H1 (cell line): ENCODE measurements around the gene DEK. TPM values are rescaled to one million over a fixed set of nuclear protein-coding genes. Genes with fewer than 3 reads are reported as not detected.

Experiments
- CTCF ChIA-PET: fragments of 300-600 bp; sonication (Branson Sonifier 250); formaldehyde crosslinking; loops from one replicate; lab custom pipeline; 2021; ENCODE audit not compliant: partially characterized antibody; lab: Charles Lee
- POLR2A ChIA-PET: fragments of 300-600 bp; sonication (Branson Sonifier 250); formaldehyde crosslinking; loops from one replicate; lab custom pipeline; 2021; ENCODE audit warnings: inconsistent platforms; ENCODE audit not compliant: partially characterized antibody; lab: Charles Lee
- DNase-seq, 2 experiments: peaks; one replicate each; pipeline versions ENCODE4 v3.0.0 to v3.0.0-alpha.2; 2010 to 2022; ENCODE audit warnings: low spot score in 2 of 2, low read depth in 1 of 2, mixed read lengths in 1 of 2
- FAIRE-seq: peaks from 2 replicates; lab custom pipeline; 2011; peaks lifted over from hg19 to GRCh38; lab: Jason Lieb, UNC
- H2AFZ ChIP-seq: 2 replicates; pipeline ENCODE4 v1.8.1; 2012; ENCODE audit warnings: low read length, inconsistent platforms
- H2AK5ac ChIP-seq: 2 replicates; pipeline ENCODE4 v1.6.1; 2013; ENCODE audit warnings: low read depth, low read length
- H2BK120ac ChIP-seq: replicated peaks from 2 replicates; pipeline ENCODE3; 2013; ENCODE audit warnings: low read depth, low read length, inconsistent platforms
- H2BK12ac ChIP-seq: 2 replicates; pipeline ENCODE4 v1.6.1; 2013; ENCODE audit warnings: low read depth, low read length
- H2BK15ac ChIP-seq: 2 replicates; pipeline ENCODE4 v1.6.1; 2013; ENCODE audit warnings: low read length
- H2BK20ac ChIP-seq: 2 replicates; pipeline ENCODE4 v1.6.1; 2013; ENCODE audit warnings: low read length
- H2BK5ac ChIP-seq: 2 replicates; pipeline ENCODE4 v1.6.1; 2013; ENCODE audit warnings: low read depth, low read length
- H3K14ac ChIP-seq: 2 replicates; pipeline ENCODE4 v1.6.1; 2013; ENCODE audit warnings: inconsistent platforms; ENCODE audit not compliant: insufficient read length
- H3K18ac ChIP-seq: 2 replicates; pipeline ENCODE4 v1.6.1; 2013; ENCODE audit warnings: low read length; ENCODE audit errors: extremely low read depth
- H3K23ac ChIP-seq: 2 replicates; pipeline ENCODE4 v1.6.1; 2013; ENCODE audit warnings: inconsistent platforms; ENCODE audit not compliant: insufficient read length
- H3K23me2 ChIP-seq: 2 replicates; pipeline ENCODE4 v1.6.1; 2013; ENCODE audit warnings: low read depth, low read length
- H3K27ac ChIP-seq: 2 replicates; pipeline ENCODE4 v1.6.1; 2011; ENCODE audit warnings: low read depth, low read length, inconsistent platforms
- H3K27me3 ChIP-seq, 4 experiments: replicated peaks in 1 of 4; 1 replicate in 1 of 4; 2 replicates in 3 of 4; pipeline versions ENCODE4 v1.6.1 to v1.8.1; 2011 to 2013; ENCODE audit warnings: low read length in 3 of 4, mild to moderate bottlenecking in 3 of 4, inconsistent platforms in 2 of 4, mixed read lengths in 2 of 4, moderate library complexity in 1 of 4; ENCODE audit not compliant: control insufficient read depth in 3 of 4, insufficient read depth in 3 of 4; ENCODE audit errors: extremely low read depth in 1 of 4
- H3K36me3 ChIP-seq, 4 experiments: 2 replicates each; pipeline versions ENCODE4 v1.6.1 to v1.8.1; 2011 to 2013; ENCODE audit warnings: mild to moderate bottlenecking in 4 of 4, low read length in 3 of 4, moderate library complexity in 2 of 4, control low read depth in 1 of 4, inconsistent platforms in 1 of 4; ENCODE audit not compliant: insufficient read depth in 4 of 4, control insufficient read depth in 2 of 4
- H3K4ac ChIP-seq: replicated peaks from 2 replicates; pipeline ENCODE3; 2013; ENCODE audit warnings: low read length, low read depth, mixed read lengths, inconsistent platforms; ENCODE audit not compliant: insufficient read length
- H3K4me1 ChIP-seq, 4 experiments: replicated peaks in 1 of 4; 1 replicate in 1 of 4; 2 replicates in 3 of 4; pipeline versions ENCODE4 v1.6.1 to v1.8.1; 2011 to 2013; ENCODE audit warnings: low read length in 3 of 4, inconsistent platforms in 2 of 4, mixed read lengths in 1 of 4; ENCODE audit not compliant: insufficient read depth in 4 of 4, control insufficient read depth in 3 of 4
- H3K4me2 ChIP-seq, 2 experiments: 2 replicates each; pipeline versions ENCODE4 v1.6.1 to v1.8.1; 2011 to 2013; ENCODE audit warnings: low read depth in 2 of 2, low read length in 2 of 2, control low read depth in 1 of 2, inconsistent platforms in 1 of 2, mild to moderate bottlenecking in 1 of 2; ENCODE audit not compliant: insufficient read depth in 1 of 2
- H3K4me3 ChIP-seq, 4 experiments: fragments of 200-600, 300-600 bp in 1 of 4; sonication (generic), shearing (Covaris generic), sonication (Bioruptor Twin) in 1 of 4; 2 replicates each; pipeline versions ENCODE4 v1.5.1 to v1.8.1; 2011 to 2016; ENCODE audit warnings: low read length in 4 of 4, low read depth in 3 of 4, control low read depth in 2 of 4, inconsistent platforms in 2 of 4, mild to moderate bottlenecking in 2 of 4, mixed read lengths in 1 of 4, moderate library complexity in 1 of 4; ENCODE audit not compliant: insufficient read depth in 2 of 4; ENCODE audit errors: extremely low read depth in 1 of 4
- H3K56ac ChIP-seq: replicated peaks from 2 replicates; pipeline ENCODE3; 2013; ENCODE audit warnings: low read depth, mild to moderate bottlenecking, mixed read lengths, low read length, inconsistent platforms; ENCODE audit not compliant: insufficient read length
- H3K79me1 ChIP-seq: 2 replicates; pipeline ENCODE4 v1.6.1; 2013; ENCODE audit warnings: low read depth, low read length, control low read depth
- H3K79me2 ChIP-seq, 2 experiments: 2 replicates each; pipeline versions ENCODE4 v1.6.1 to v1.8.1; 2012 to 2013; ENCODE audit warnings: low read length in 2 of 2, mild to moderate bottlenecking in 2 of 2, inconsistent platforms in 1 of 2; ENCODE audit not compliant: insufficient read depth in 2 of 2, control insufficient read depth in 1 of 2
- H3K9ac ChIP-seq, 4 experiments: replicated peaks in 1 of 4; 1 replicate in 1 of 4; 2 replicates in 3 of 4; pipeline versions ENCODE4 v1.6.1 to v1.8.1; 2011 to 2013; ENCODE audit warnings: low read depth in 3 of 4, low read length in 3 of 4, control low read depth in 2 of 4, mild to moderate bottlenecking in 2 of 4, moderate library complexity in 2 of 4, inconsistent platforms in 1 of 4; ENCODE audit errors: extremely low read depth in 1 of 4
- H3K9me3 ChIP-seq, 2 experiments: 2 replicates each; pipeline versions ENCODE4 v1.6.1 to v1.8.1; 2012 to 2013; ENCODE audit warnings: mild to moderate bottlenecking in 2 of 2, moderate library complexity in 2 of 2, control low read depth in 1 of 2, inconsistent platforms in 1 of 2, low read depth in 1 of 2, low read length in 1 of 2, mixed read lengths in 1 of 2; ENCODE audit not compliant: insufficient read depth in 2 of 2
- H4K20me1 ChIP-seq, 2 experiments: replicated peaks in 1 of 2; 2 replicates each; pipeline versions ENCODE3 to v1.8.1; 2011 to 2013; ENCODE audit warnings: inconsistent platforms in 2 of 2, low read length in 2 of 2, mild to moderate bottlenecking in 1 of 2; ENCODE audit not compliant: insufficient read depth in 2 of 2, control insufficient read depth in 1 of 2
- H4K5ac ChIP-seq: 2 replicates; pipeline ENCODE4 v1.6.1; 2013; ENCODE audit warnings: low read length, low read depth, mixed read lengths, inconsistent platforms; ENCODE audit not compliant: insufficient read length
- H4K8ac ChIP-seq: 2 replicates; pipeline ENCODE4 v1.8.0; 2013; ENCODE audit warnings: mild to moderate bottlenecking, moderate library complexity, low read length, inconsistent platforms; ENCODE audit not compliant: insufficient read depth; ENCODE audit errors: extremely low read depth
- H4K91ac ChIP-seq: replicated peaks from 2 replicates; pipeline ENCODE3; 2013; ENCODE audit warnings: low read length, mixed read lengths, inconsistent platforms; ENCODE audit not compliant: insufficient read length
- CBX8 ChIP-seq: fragments of 300-800, 300-1000 bp; sonication (generic); IDR thresholded peaks from 2 replicates; pipeline ENCODE4 v1.7.1; 2016; ENCODE audit warnings: low read depth, low read length, borderline replicate concordance
- CREB1 ChIP-seq: IDR thresholded peaks from 2 replicates; pipeline ENCODE4 v1.6.1; 2012; ENCODE audit warnings: inconsistent platforms
- GABPA ChIP-seq: IDR thresholded peaks from 2 replicates; pipeline ENCODE4 v1.6.1; 2011; ENCODE audit warnings: mild to moderate bottlenecking, low read length, moderate library complexity, borderline replicate concordance; ENCODE audit not compliant: insufficient read depth
- POU5F1 ChIP-seq: IDR thresholded peaks from 2 replicates; pipeline ENCODE4 v1.6.1; 2011; ENCODE audit warnings: low read depth, mild to moderate bottlenecking, low read length, moderate library complexity
- RXRA ChIP-seq: IDR thresholded peaks from 2 replicates; pipeline ENCODE4 v1.6.1; 2011; ENCODE audit warnings: low read depth, mild to moderate bottlenecking, low read length, moderate library complexity; ENCODE audit not compliant: insufficient read depth
- SAP30 ChIP-seq: fragments of 300-600 bp; sonication (generic); IDR thresholded peaks from 2 replicates; pipeline ENCODE4 v1.7.1; 2012; ENCODE audit warnings: low read length, moderate library complexity, mild to moderate bottlenecking, inconsistent platforms; ENCODE audit not compliant: insufficient read depth, insufficient replicate concordance
- SIN3A ChIP-seq, 2 experiments: IDR thresholded peaks in 1 of 2; conservative IDR thresholded peaks in 1 of 2; 2 replicates each; pipeline ENCODE4 v1.6.1; 2011 to 2012; ENCODE audit warnings: low read length in 2 of 2, improper control_type of control experiment in 1 of 2, low read depth in 1 of 2, mild to moderate bottlenecking in 1 of 2
- TAF1 ChIP-seq: IDR thresholded peaks from 2 replicates; pipeline ENCODE4 v1.6.1; 2011; ENCODE audit warnings: mild to moderate bottlenecking, low read depth, low read length
- WGBS, 2 experiments: shearing (Covaris generic) in 1 of 2; methylation state at CpG; one replicate each; pipeline versions ENCODE4 v1.1.6 to v1.1.7; 2013 to 2015; ENCODE audit warnings: low lambda C conversion rate in 2 of 2, mixed read lengths in 2 of 2, inconsistent platforms in 1 of 2, low coverage in 1 of 2, missing lambda C conversion rate in 1 of 2; ENCODE audit not compliant: insufficient replicate concordance in 2 of 2, insufficient coverage in 1 of 2, insufficient read length in 1 of 2; ENCODE audit errors: extremely low coverage in 1 of 2, missing lambda C conversion rate in 1 of 2; 5-methylcytosine and 5-hydroxymethylcytosine counted together
- polyA plus RNA-seq, 7 experiments: library from polyadenylated mRNA; depleted of rRNA in 3 of 7; stranded (reverse) in 5 of 7; unstranded in 2 of 7; fragments of >200 nt in 5 of 7; fragments of 200-250 nt in 2 of 7; gene quantifications; 1 replicate in 5 of 7; 2 replicates in 1 of 7; 4 replicates in 1 of 7; pipeline versions ENCODE4 v1.2.1 to v1.2.3, GENCODE V29; 2011 to 2013; ENCODE audit warnings: missing spikeins in 2 of 7, mixed read lengths in 2 of 7
- total RNA-seq: library from RNA; stranded (reverse); fragmentation: NEBNext Ultra II Directional; extraction: Animal tissue kit (Norgen Biotek cat#: 25700); gene quantifications from 2 replicates; pipeline ENCODE4 v1.2.1, GENCODE V29; 2021
- TF ChIP-seq, protein P1 (sequence below): IDR thresholded peaks from 2 replicates; pipeline ENCODE4 v1.6.1; 2012; ENCODE audit warnings: inconsistent platforms

DEK gene
- total and polyA plus RNA-seq, 2 of the 8 experiments (the other 6 are each of a cell fraction or from before 2014, with no cell fraction given) = 40.0 to 228 TPM

- no peak overlapping the region for H3K4me3 ChIP-seq
- no peak overlapping the region for H3K9ac ChIP-seq
- CTCF ChIA-PET = interaction anchor here (0.7 kb wide), 1 partner anchor 70 kb away, joined by 3 read pairs; no protein-coding TSS in a partner anchor
- no peaks in the 10 kb centered on the region; a peak in 1 of 4 replicates for H3K79me2 ChIP-seq
- H3K4me2 ChIP-seq = no peak overlapping the region
- no peak for TF ChIP-seq TAF1
- TF ChIP-seq GABPA = no peak
- TF ChIP-seq CREB1 = no peak
- TF ChIP-seq, protein P1, sequence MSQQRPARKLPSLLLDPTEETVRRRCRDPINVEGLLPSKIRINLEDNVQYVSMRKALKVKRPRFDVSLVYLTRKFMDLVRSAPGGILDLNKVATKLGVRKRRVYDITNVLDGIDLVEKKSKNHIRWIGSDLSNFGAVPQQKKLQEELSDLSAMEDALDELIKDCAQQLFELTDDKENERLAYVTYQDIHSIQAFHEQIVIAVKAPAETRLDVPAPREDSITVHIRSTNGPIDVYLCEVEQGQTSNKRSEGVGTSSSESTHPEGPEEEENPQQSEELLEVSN = no peak
- no peak for TF ChIP-seq RXRA
- TF ChIP-seq CBX8 = no peak
- no peak for TF ChIP-seq SIN3A (conservative IDR thresholded peaks at IDR 0.05 in 1 of 2, IDR thresholded peaks at IDR 0.05 in 1 of 2; ENCODE audit: low read depth in 1 of 2, low read length in 2 of 2)
- no peak for TF ChIP-seq POU5F1
- no peak for TF ChIP-seq SAP30
- TF ChIP-seq, all 59 proteins: peak for 0
- Histone ChIP-seq H4K20me1 (no peaks in the 10 kb centered on the region), H2BK12ac (no peak overlapping the region), H4K91ac (no peak overlapping the region), H3K14ac (no peak overlapping the region), H2BK120ac (no peak overlapping the region), H2AFZ (no peak overlapping the region), H4K5ac (no peak overlapping the region), H3K18ac (no peak overlapping the region), H3K4me1 (0 out of 7 replicates have a peak, but pooled peaks cover 0 to 2% (median 0%) of the 10 kb centered on the region in 4 experiments), H3K9me3 (no peaks in the 10 kb centered on the region), H2BK5ac (no peak overlapping the region), H3K23ac (no peak overlapping the region), H3K56ac (no peak overlapping the region), H3K23me2 (no peaks in the 10 kb centered on the region), H2BK15ac (no peak overlapping the region), H4K8ac (no peak overlapping the region), H3K79me1 (no peaks in the 10 kb centered on the region), H2BK20ac (no peak overlapping the region), H3K27ac (no peak overlapping the region), H3K27me3 (no peaks in the 10 kb centered on the region), H2AK5ac (no peak overlapping the region), H3K36me3 (no peaks in the 10 kb centered on the region; a peak in 1 of 8 replicates), H3K4ac (no peak overlapping the region)
- DNase-seq (no peak), FAIRE-seq (no peak)
- POLR2A ChIA-PET = no interaction called here
- WGBS, 2 experiments = 91% methylated on average over 4 of the region's 4 CpGs; no CpG with 5 or more reads in 1 of the 2 experiments
These were observed 86.9 kb downstream of the DEK start for GRCh38 chr6:18177286-18177965.
